EL (cell line): ENCODE results near the gene CACNA2D1.
"Not testable (repeated sequence)": the region's sequence is repeated elsewhere in the genome, so short reads cannot be mapped to it uniquely, and the experiment has no call there.

Experiments
- DNase-seq: peaks from one replicate; pipeline ENCODE4 v3.0.0-alpha.2; 2016

CACNA2D1 gene

DNA sequence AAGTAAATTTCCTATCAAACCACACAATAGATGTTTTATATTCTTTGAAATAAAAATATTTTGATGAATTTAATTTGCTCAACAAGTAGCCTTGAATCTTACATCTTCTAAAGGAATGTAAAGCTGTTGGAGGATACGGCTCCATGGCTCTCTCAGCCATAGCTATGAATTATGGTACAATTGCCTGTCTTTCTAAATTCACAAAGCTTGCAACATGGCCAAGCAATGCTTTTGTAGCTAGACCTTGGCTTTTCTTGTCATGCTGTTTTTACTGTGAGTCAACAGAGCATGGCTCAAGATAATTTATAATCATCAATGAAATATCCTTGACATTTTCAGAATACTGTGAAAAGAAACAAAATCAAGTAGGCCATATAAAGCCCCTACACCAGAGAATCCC is 286.7 kb downstream of the CACNA2D1 start:
- no peak for DNase-seq

DNA sequence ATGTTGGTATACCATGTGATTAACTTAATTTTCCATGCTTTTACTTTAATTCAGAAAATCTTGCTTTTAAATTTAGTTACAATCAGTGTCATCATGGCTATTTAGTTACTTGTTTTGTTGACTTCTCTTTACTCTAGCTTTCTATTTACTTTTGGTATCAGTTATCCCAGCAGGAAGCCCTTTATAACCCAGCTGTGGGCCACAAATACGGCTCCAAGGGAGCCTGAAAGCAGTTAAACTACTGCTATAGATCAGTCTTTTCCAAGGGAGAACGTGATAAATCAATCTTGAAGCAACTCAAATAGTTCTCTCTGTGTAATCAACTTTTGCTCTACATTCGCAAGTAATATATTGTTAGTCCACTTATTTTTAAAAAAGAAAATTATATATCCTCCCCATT is 287.4 kb downstream of the CACNA2D1 start:
- DNase-seq = no peak

DNA sequence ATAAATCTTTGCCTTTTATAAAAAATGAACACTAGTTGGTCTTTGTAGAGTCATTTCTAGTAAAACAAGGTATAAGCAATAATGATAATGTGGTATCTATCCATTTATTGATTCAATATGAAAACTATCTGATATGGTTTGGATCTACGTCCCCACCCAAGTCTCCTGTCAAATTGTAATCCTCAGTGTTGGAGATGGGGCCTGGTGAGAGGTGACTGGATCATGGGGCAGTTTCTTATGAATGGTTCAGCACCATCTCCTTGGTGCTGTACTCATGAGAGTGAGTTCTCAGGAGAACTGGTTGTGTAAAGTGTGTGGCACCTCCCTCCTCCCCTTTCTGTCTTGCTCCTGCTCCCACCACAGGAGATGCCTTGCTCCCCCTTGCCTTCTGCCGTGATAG is 288.8 kb downstream of the CACNA2D1 start:
- DNase-seq = no peak

DNA sequence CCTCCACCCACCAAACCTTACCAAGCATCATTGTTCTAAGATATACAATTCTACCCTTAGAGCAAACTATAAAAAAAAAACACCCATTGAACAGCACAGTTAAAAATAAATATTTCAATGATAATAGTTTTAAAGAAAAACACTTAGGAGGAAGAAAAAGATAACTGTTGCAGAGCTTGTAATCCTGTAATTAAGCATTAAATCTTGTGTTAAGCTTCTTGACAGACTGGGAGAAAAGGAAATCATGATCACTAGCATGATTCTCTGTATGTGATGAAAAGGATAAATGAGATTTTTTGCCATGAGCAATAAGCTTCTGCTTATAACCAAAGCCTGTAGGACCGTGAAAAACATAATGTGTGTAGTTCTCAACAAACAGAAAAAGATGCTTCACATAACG is 289.8 kb downstream of the CACNA2D1 start:
- no peak for DNase-seq

DNA sequence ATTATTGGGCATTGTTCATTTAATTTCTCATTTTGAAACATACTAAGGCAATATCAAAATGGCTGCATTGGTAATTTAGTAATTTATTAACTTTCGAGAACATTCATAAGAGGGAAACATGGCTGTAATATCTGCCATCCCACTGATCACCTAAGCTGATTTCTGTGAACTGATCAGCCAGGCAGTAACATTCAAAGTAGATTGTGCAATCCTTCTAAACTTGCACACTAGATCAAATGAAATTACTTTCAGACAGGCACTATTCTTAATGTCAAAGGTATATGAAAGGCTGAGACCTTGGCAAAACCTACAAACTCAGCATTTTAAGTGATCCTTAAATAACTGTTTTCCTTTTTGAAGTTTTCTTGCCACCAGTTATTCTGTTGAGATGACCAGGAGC is 290.7 kb downstream of the CACNA2D1 start:
- no peak for DNase-seq

DNA sequence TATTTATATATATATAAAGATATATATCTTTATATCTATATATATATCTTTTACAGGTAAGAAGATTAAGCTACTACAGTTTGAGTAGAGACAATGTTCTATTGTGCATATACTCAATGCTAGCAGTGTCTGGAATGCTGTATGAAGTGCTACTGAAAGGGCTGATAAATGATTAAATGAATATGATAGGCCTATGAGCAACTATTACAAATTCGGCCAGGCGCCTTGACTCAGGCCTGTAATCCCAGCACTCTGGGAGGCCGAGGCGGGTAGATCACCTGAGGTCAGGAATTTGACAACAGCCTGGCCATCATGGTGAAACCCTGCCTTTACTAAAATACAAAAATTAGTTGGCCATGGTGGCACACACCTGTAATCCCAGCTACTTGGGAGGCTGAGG is 297.1 kb downstream of the CACNA2D1 start:
- DNase-seq = no peak

DNA sequence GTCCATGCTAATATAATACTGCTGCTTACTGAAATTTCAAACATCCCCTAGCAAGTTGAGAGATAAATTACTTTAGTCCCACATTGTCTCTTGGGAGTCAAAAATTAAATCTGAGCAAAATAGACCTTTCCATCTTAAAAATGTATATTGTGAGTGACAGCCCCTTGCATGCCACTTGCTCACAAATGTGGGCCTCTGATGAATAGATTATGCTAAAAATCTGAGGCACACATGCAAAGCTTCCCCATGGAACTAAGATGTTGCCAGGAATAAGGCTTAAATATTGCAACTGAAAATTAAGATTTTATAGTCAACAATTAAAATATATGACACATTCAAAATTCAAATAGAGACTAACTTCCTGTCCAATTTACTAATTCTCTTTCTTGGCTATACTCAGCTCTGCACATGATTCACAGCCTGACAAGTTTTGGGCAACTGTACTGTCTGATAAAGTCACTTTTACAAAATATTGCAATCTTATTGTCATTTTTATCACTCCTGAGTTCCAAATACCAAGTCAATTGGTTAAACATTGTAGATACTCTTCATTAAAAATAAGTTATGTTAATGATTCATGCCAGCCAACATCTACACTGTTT is 301.2 kb downstream of the CACNA2D1 start:
- DNase-seq = no peak

DNA sequence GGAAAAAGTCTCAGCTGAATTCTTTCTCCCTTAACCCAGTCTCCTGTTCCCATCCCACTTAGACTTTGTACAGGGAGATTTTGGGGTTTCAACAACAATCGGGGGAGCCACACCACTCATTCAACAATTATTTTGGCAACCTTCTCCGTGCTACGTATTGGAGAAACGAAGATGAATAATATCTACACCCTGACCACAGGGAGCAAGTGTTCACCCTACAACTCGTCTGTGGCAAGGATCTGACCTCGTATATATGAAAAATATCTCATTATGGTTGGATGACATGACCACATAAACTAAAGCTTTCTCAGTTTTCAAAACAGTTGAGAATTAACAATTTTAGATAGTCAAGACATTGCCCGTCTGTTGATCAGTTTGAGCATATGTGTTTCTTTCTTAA is 302.1 kb downstream of the CACNA2D1 start:
- peak; percentile 7 for DNase-seq

DNA sequence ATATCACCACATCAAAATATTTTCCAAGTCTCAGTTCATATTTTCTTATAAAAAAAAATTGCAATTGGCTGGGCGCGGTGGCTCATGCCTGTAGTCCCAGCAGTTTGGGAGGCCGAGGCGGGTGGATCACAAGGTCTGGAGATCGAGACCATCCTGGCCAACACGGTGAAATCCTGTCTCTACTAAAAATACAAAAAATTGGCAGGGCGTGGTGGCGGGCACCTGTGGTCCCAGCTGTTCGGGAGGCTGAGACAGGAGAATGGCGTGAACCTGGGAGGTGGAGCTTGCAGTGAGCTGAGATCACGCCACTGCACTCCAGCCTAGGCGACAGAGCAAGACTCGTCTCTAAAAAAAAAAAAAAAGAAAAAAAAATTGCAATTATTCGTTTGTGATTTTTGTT is 303.0 kb downstream of the CACNA2D1 start:
- not testable (repeated sequence) for DNase-seq

DNA sequence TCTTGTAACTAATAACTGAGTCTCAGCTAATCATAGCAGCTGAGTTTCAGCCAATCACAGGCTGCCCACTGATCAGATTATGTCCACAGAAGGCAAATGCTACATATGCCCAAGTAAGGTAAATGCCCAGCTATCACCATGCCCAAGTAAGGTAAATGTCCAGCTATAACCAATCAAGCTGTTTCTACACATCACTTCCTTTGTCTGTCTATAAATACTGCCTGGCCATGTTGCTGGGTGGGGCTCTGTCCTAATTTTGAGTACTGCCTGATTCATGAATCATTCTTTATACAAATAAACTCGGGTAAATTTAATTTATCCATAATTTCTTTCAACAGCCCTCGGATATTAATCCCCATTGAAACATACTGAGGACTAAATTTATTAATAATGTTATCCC is 312.4 kb downstream of the CACNA2D1 start:
- no peak for DNase-seq

DNA sequence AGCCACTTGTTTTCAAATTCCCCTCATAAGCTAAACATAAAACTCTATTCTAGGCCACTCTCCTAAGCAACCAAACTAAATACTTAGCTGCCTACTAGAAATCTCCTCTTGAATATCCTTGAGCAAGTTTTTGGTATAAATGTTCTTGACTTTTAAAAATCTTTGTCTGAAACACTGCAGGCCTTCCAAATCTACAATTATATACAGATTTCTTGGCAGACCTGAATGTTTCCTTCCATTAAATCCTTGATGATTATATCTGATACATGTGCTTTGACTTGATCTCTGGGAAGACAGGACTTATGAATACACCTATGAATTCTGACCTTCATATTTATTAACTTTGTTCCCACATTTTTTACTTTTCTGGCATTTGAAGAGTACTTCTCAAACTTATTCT is 314.5 kb downstream of the CACNA2D1 start:
- DNase-seq = no peak

DNA sequence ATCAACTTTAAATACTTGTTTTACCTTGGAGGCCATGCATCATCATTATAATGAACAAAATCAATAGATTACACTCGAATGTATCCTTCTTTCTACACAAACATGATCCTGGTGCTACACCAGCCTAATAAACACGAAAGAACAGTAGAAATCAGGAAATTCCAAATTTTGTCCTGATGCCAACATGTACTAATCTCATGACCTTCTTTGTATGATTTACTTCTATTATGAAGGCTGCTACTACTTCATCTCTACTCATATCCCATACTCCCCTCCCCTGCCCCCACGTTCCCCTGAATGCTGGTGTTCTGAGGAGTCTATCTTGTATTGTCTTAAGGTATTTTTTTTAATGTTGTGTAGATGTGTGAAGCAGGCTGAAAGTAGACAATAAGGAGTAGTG is 315.0 kb downstream of the CACNA2D1 start:
- no peak for DNase-seq

DNA sequence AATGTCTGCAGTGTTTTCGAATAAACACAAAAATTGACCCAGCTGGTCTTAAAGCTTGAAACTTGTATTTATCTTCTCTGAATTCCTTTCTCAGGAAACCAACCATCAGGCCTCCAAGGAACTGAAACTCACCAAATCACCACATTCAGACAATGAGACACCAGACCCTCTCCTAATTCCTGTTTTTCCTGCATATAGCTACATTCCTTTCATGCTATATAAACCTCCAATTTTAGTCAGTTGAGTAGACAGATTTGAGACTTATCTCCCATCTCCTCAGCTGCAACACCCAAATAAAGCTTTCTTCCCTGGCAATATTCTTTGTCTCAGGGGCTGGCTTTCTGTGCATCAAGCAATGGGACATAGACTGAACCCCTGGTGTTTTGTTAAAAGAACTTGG is 317.0 kb downstream of the CACNA2D1 start:
- no peak for DNase-seq

DNA sequence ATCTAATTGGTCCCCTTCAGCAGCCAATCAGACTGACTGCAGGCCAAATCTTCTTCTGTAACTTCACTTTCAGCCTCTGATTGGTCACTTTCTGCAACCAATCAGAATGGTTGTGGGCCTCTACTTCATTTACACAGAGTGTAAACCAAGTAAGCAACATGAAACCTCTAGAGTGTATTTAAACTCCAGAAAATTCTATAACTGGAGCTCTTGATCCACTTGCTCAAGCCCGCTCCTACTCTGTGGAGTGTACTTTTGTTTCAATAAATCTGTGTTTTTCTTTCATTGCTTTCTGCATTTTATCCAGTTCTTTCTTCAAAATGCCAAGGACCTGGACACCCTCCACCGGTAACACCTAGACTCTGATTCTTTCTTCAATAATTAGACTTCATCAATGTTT is 319.1 kb downstream of the CACNA2D1 start:
- no peak for DNase-seq

DNA sequence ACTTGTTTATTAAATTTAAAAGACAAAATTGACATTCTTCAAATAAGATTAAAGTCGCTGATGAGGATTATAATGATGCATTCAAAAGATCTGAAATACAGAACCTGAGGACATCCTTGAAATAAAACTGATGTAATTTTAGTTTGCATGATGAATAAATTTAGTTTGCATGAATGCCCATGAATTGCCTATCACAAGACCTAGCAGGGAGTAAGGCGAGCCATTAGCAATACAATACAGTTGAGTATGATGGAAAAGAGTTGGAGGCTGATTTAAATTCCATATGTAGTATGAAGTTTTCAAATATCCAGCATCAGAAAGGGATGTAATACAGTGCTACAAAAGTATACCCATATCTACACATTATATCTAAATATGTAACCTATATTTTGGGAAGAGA is 321.3 kb downstream of the CACNA2D1 start:
- DNase-seq = no peak

DNA sequence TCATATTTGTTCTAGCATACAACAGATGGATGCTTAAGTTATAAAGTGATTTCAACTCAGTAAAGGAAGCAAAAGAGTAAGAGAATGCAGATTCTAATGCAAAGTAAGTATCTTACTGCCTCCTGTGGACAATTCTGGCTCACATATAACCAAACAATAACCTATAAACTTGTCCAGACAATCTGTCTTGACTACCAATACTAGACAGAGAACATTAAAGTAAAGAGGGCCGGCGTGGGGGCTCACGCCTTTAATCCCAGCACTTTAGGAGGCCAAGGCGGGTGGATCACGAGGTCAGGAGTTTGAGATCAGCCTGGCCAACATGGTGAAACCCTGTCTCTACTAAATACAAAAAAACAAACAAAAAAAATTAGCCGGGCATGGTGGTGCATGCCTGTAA is 329.3 kb downstream of the CACNA2D1 start:
- DNase-seq = no peak

DNA sequence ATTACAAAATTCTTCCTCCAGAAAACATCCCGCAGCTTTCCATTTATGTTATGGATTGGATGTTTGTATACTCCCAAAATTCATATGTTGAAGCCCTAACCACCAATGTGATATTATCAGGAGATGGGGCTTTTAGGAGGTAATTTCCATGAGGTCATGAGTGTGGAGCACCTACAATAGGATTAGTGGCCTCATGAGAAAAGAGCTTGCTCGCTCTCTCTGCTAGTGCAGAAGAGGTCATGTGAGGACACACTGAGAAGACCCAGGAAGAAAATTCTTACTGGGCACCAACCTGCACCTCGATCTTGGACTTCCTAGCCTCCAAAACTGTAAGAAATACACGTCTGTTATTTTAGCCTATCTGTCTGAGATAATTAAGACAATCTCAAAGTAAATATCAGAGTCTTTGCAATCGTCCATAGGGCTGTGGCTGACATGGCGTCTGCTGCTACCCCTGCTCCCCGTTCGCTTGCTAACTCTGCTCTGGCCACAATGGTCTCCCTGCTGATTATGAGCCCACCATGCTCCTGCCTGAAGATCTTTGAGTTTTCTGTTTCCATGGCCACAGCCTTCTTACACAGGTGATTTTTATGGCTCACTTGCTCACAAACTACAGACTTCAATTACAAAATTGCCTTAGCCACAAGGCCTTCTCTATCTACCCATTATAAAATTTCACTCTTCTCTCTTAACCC is 333.3 kb downstream of the CACNA2D1 start:
- DNase-seq = no peak

DNA sequence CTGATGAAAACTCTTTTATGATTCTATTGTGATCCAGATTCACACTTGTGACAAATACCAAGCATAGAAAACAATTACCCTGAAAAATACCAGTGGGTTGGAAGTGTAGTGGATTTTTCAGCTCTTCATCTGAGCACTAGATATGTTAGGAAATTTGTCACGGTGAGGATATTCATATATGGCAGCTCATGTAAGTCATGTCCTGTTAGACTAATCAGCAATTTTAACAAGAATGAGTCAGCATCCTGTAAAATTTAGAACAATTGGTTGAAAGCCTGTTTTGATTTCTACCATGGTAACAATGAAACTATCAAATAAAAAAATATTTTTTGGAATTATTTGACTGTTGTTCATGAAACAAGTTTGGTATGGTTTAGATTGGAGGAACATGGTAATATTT is 334.3 kb downstream of the CACNA2D1 start:
- DNase-seq = peak; percentile 37

DNA sequence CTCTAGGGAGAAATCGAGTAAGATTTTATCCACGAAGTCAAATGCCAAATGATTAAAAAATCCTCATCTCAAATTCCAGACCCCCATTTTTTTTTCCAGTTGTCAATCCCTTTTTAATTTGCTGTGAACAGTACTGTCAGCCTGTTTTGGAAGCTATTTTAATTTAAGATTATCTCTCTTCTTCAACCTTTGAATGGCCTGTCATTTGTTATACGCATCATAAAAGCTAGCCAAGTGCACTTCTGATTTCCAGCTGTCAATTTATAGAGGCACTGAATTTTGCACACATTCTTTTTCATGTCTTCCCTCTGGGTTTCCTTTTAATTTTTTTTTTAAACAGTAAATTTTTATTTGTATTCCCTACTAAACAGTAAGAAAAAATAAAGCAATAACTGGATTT is 337.4 kb downstream of the CACNA2D1 start:
- no peak for DNase-seq

DNA sequence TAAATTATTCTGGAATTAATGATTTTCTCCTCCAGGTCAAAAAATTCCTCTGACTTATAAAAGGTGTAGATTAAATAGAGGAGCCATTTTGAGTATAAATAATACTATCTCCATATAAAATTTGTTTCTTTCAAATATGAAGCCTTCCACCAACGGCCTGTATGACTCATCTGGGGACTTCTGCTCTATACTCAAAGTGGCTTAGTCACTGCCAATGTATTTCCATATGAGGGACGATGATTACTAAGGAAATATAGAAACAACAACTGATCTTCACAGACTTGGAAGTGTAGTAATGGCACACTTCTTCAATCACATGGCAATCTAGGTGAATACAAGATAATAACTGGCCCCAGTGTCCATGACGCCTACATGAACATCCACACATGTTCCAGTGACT is 338.1 kb downstream of the CACNA2D1 start:
- DNase-seq = peak; percentile 79

DNA sequence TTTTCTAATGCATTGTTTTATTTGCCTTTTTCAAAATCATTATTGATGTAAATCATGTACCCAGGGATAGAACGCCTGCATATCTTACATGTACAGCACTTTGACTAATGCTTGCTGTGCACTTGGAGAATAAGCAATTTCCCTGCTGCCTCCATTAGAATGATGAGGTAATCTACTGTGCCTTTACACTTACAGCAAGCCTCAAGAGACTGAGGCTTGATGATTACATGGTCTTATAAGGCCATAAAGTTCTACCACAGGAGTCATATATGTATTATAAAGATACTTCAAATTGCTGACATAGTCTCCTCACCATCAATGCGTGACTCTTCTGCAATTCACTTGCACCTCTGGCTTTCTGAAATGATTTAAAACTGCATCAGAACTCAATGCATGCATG is 345.2 kb downstream of the CACNA2D1 start:
- no peak for DNase-seq

DNA sequence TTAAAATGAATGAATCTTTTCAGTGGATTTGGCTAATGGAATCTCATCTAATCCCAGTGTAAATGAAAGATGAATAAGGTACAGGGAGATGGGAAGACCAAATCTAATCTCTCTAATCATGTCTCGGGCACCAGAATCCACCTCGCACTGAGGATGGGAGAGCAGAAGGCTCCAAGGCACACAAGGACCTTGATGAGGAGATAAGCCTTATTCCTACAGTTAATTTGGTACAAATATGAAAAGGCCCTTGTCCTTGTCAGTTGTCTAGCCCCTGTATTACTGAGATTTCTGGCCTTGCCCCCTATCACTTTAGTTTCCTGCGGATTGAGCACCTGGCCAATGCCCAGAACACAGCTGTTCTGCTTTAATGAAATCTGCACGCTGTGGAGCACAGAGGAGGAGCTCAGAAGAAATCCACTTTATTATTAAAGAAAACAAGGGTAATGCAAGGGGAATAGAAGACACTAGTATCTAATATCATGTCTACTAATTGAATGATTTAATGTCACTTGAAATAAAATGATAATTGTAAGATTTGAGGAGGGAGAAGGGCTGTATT is 352.4 kb downstream of the CACNA2D1 start:
- DNase-seq = no peak

DNA sequence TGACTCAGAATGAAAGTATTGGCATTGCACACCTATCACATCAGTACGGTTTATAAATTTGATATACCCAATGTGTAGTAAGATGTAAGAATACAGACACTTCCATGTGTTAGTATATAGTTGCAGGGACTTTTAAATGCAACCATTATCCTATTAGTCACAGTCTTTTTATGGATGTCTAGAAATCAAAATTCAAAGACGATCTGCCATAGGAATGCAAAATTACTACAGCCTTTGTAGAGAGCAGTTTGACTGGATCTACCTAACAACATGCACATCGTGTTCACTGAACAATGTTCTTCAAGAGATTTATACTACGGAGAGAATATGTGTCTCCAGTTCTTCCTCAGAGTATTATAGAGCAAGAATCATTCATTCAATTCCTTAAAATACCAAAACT is 356.5 kb downstream of the CACNA2D1 start:
- DNase-seq = no peak

DNA sequence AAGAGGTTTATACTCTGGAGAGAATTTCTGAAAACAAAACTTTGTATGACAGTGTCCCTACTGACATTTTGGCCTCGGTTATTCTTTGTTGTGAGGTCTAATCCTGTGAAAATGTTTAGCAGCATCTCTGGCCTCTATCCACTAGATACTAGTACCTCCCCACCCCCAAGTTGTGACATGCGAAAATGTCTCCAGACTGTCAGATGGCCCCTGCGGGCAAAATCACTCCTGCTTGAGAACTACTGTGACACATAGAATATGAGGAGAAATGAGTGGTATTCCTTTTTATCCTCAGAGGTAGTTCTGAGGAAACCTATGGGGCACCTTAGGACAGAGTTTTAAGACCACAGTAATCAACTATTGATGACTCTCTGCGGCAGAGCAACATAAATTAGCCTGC is 358.5 kb downstream of the CACNA2D1 start:
- no peak for DNase-seq
